ENCODE results near the gene CMIP. TPM values are rescaled to one million over a fixed set of nuclear protein-coding genes. Genes with fewer than 3 reads are reported as not detected.

CMIP gene
- total RNA-seq, 4 donors from 2014 or later = 16.7 to 104 (median 43.6) TPM

DNA sequence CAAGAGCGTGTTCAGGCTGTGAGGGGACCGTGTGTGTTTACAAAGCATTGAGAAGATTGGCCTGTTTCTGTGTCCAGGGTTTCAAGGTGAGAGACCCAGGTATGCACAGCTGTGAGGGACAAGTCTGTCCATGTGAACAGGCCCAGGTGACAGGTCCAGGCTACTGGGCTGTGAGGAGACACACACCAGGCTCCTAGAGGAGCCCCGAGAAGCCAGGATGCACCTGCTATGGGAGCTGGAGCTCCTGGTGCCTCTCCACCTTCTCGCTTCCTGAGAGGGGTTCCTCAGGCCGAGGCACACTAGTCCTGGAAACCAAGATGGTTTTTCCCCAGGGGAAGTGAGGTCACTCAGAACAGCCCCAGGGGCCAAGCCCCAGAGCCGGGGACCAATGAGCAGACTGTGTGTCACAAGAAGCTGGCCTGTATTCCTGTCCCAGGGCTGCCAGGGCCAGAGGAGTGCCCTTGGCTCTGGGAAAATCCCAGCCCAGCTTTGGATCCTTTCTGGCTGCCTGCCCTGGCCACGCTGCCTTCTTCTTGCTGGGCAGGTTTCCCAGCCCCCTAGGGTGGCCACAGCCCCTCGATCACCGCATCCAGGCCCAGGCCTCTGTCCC lies 181.0 kb downstream of the CMIP start:
- peak; percentile 48 to 52 for DNase-seq
- Histone ChIP-seq H3K9me3 (no peaks in the 10 kb centered on the region), H3K4me1 (peaks cover 0 to 5% of the 10 kb centered on the region in 2 donors), H3K4me3 (no peak overlapping the region), H3K27ac (peak overlapping the region in 1 of 2 donors; percentile 35), H3K27me3 (no peaks in the 10 kb centered on the region), H3K36me3 (no peaks in the 10 kb centered on the region)
- no peak for TF ChIP-seq POLR2A (IDR thresholded peaks at IDR 0.05)
- TF ChIP-seq, protein P1, sequence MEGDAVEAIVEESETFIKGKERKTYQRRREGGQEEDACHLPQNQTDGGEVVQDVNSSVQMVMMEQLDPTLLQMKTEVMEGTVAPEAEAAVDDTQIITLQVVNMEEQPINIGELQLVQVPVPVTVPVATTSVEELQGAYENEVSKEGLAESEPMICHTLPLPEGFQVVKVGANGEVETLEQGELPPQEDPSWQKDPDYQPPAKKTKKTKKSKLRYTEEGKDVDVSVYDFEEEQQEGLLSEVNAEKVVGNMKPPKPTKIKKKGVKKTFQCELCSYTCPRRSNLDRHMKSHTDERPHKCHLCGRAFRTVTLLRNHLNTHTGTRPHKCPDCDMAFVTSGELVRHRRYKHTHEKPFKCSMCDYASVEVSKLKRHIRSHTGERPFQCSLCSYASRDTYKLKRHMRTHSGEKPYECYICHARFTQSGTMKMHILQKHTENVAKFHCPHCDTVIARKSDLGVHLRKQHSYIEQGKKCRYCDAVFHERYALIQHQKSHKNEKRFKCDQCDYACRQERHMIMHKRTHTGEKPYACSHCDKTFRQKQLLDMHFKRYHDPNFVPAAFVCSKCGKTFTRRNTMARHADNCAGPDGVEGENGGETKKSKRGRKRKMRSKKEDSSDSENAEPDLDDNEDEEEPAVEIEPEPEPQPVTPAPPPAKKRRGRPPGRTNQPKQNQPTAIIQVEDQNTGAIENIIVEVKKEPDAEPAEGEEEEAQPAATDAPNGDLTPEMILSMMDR (IDR thresholded peaks at IDR 0.05) = no peak
- intact Hi-C loops (cut with DNase I; ENCODE audit: low total_unique reads) = no loop called here

DNA sequence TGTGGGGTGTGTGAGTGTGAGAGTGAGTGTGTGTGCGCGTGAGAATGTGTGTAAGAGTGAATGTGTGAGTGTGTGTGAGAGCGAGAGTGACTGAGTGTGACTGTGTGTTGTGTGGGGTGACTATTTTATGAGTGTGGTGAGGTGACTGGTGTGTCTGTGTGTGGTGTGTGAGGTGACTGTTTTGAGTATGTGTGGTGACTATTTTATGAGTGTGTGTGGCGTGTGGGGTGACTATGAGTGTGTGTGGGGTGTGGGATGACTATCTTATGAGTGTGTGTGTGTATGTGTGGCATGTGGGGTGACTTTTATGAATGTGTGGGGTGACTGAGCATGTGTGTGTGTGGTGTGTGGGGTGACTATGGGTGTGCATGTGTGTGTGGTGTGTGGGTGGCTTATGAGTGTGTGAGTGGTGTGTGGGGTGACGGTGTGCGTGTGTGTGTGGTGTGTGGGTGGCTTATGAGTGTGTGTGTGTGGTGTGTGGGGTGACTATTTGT lies 181.6 kb downstream of the CMIP start:
- peak overlapping the region in 1 of 2 donors; percentile 35 for H3K27ac ChIP-seq
- TF ChIP-seq POLR2A (IDR thresholded peaks at IDR 0.05) = no peak
- TF ChIP-seq, protein P1 (IDR thresholded peaks at IDR 0.05) = no peak
- intact Hi-C loops (cut with DNase I; ENCODE audit: low total_unique reads) = no loop called here

DNA sequence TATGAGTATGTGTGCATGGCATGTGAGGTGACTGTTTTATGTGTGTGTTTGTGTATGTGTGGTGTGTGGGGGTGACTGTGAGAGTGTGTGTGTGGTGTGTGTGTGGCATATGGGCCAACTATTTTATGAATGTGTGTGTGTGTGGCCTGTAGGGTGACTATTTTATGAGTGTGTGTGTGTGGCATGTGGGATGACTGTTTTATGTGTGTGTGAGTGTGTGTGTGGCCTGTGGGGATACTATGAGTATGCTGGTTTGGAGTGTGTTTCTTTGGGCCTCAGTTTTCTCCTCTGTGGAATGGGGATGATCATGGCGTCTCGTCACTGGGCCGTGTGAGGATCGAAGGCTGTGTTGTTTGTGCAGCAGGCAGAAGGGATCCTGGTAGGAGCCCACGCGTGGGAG lies 182.4 kb downstream of the CMIP start:
- Histone ChIP-seq H3K9me3 (no peaks in the 10 kb centered on the region), H3K36me3 (no peaks in the 10 kb centered on the region), H3K27me3 (no peaks in the 10 kb centered on the region), H3K4me1 (peaks cover 0 to 5% of the 10 kb centered on the region in 2 donors), H3K4me3 (no peak overlapping the region), H3K27ac (no peak overlapping the region)
- no peak for TF ChIP-seq POLR2A (IDR thresholded peaks at IDR 0.05)
- TF ChIP-seq, protein P1 (IDR thresholded peaks at IDR 0.05) = no peak
- DNase-seq = no peak
- intact Hi-C loops (cut with DNase I; ENCODE audit: low total_unique reads) = no loop called here

More for the DNA sequence above, 181.6 kb downstream of the CMIP start:
- Histone ChIP-seq H3K4me3 (no peak overlapping the region), H3K27me3 (no peaks in the 10 kb centered on the region), H3K36me3 (no peaks in the 10 kb centered on the region), H3K4me1 (peaks cover 0 to 5% of the 10 kb centered on the region in 2 donors), H3K9me3 (no peaks in the 10 kb centered on the region)
- no peak for DNase-seq

DNA sequence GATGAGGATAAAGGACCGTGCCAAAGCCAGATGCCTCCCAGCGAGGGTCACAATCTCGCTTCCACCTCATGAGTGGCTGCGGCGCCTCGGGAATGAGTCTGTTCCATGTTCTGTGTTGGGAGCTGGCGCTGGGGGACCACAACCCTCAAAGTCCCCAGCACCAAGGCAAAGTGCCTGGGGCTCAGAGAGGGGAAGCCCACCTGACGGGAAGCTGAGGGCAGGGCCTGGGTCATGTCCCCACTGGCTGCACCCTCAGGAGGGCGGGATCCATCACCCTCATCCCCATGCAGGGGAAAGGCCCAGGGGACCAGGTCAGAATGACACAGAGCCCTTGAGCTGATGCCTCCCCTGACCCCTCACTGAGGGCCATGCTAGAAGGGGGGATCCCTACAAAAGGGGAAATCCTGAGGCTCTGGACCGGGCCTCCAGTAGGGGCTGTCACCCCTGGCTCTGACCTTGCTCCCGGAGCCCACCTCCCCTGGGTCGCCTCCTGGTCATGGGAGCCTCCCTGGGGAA lies 183.2 kb downstream of the CMIP start:
- DNase-seq = no peak
- H3K4me3 ChIP-seq = no peak overlapping the region
- H3K4me1 ChIP-seq = peaks cover 0 to 5% of the 10 kb centered on the region in 2 donors
- no peak for TF ChIP-seq POLR2A (IDR thresholded peaks at IDR 0.05)
- TF ChIP-seq, protein P1 (IDR thresholded peaks at IDR 0.05) = no peak
- intact Hi-C loops (cut with DNase I; ENCODE audit: low total_unique reads) = no loop called here
- H3K36me3 ChIP-seq = no peaks in the 10 kb centered on the region
- no peaks in the 10 kb centered on the region for H3K27me3 ChIP-seq
- no peaks in the 10 kb centered on the region for H3K9me3 ChIP-seq
- H3K27ac ChIP-seq = no peak overlapping the region

DNA sequence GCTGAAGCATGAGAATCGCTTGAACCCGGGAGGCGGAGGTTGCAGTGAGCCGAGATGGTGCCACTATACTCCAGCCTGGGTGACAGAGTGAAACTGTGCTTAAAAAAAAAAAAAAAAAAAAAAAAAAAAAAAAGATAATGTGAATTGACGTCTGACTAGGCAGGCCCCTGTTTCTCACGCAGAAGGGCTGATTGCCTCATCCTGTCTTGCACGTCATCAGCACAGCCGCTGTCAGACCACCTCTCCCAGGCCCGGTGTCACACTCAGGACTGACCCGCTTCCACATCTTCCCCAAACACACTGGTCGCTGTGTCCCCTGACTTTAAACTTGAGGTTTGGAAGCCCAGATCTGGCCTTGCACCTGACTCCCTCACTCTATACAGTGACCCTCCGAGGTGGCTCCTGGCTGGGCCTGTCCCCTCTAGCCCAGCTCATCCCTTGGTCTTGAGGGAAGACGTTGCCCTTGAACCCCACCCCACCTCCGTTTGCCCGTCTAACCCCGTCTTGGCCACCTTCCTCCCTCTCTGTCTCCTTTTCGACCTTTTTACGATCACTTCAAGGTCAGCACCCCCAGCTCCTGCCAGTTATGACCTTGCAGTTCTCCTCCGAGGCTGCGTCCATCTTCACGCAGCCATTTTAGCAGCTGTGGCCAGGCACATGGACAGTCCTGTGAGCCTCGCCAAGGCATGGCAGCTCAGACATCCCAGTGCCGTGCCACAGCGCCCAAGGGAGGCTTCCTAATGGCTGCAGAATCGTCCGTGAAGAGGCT lies 184.6 kb downstream of the CMIP start:
- no peak for TF ChIP-seq POLR2A (IDR thresholded peaks at IDR 0.05)
- TF ChIP-seq, protein P1 (IDR thresholded peaks at IDR 0.05) = no peak
- Histone ChIP-seq H3K4me3 (no peak overlapping the region), H3K9me3 (no peaks in the 10 kb centered on the region), H3K27me3 (no peaks in the 10 kb centered on the region), H3K27ac (no peak overlapping the region), H3K4me1 (peaks cover 0 to 5% of the 10 kb centered on the region in 2 donors), H3K36me3 (no peaks in the 10 kb centered on the region)
- DNase-seq = no peak
- intact Hi-C loops (cut with DNase I; ENCODE audit: low total_unique reads) = no loop called here
